Calu3 (cell line): ENCODE measurements around the gene TSPAN18. TPM values are rescaled to one million over a fixed set of nuclear protein-coding genes. Genes with fewer than 3 reads are reported as not detected.

ENCODE experiments used
- BruUV-seq: library from RNA; stranded (reverse); fragments of 400-500 nt; replicated peaks from 2 replicates; lab custom pipeline; 2021; lab: Mats Ljungman, UMichigan
- CTCF ChIA-PET: fragments of 300-600 bp; sonication (Branson Sonifier 250); formaldehyde crosslinking; loops from one replicate; lab custom pipeline; 2022; ENCODE audit warnings: antibody characterized with exemption; lab: Charles Lee
- DNase-seq: peaks from one replicate; pipeline ENCODE4 v3.0.0; 2022
- H3K27ac Mint-ChIP-seq: one replicate; pipeline ENCODE4 v1.8.0; 2022; ENCODE audit warnings: mixed read lengths; ENCODE audit not compliant: unreplicated experiment
- H3K27me3 Mint-ChIP-seq: one replicate; pipeline ENCODE4 v1.8.0; 2022; ENCODE audit warnings: mixed read lengths; ENCODE audit not compliant: unreplicated experiment
- H3K36me3 Mint-ChIP-seq: one replicate; pipeline ENCODE4 v1.8.0; 2022; ENCODE audit warnings: mild to moderate bottlenecking, moderate library complexity, mixed read lengths; ENCODE audit not compliant: insufficient read depth, unreplicated experiment
- H3K4me1 Mint-ChIP-seq: one replicate; pipeline ENCODE4 v1.8.0; 2022; ENCODE audit warnings: mild to moderate bottlenecking, low read depth, mixed read lengths; ENCODE audit not compliant: unreplicated experiment
- H3K4me3 Mint-ChIP-seq: one replicate; pipeline ENCODE4 v1.8.0; 2022; ENCODE audit warnings: mild to moderate bottlenecking, low read depth, moderate library complexity, mixed read lengths; ENCODE audit not compliant: unreplicated experiment
- H3K9me3 Mint-ChIP-seq: one replicate; pipeline ENCODE4 v1.8.0; 2022; ENCODE audit warnings: low read depth, mixed read lengths; ENCODE audit not compliant: unreplicated experiment
- intact Hi-C: fragments of 100-400 bp; cut with micrococcal nuclease; formaldehyde crosslinking; loops from one replicate; pipeline ENCODE4 v1.10.0; 2022; ENCODE audit not compliant: unreplicated experiment
- total RNA-seq: library from RNA; stranded (reverse); gene quantifications from 2 replicates; pipeline ENCODE4 v1.2.3, GENCODE V29; 2022
- TF ChIP-seq, protein P1 (sequence below): fragments of 200-600 bp; IDR thresholded peaks from one replicate; pipeline ENCODE4 v1.8.0; 2022; ENCODE audit warnings: antibody characterized with exemption; ENCODE audit not compliant: unreplicated experiment

The TSPAN18 gene
- total RNA-seq, 1 experiment from 2014 or later = not detected

DNA sequence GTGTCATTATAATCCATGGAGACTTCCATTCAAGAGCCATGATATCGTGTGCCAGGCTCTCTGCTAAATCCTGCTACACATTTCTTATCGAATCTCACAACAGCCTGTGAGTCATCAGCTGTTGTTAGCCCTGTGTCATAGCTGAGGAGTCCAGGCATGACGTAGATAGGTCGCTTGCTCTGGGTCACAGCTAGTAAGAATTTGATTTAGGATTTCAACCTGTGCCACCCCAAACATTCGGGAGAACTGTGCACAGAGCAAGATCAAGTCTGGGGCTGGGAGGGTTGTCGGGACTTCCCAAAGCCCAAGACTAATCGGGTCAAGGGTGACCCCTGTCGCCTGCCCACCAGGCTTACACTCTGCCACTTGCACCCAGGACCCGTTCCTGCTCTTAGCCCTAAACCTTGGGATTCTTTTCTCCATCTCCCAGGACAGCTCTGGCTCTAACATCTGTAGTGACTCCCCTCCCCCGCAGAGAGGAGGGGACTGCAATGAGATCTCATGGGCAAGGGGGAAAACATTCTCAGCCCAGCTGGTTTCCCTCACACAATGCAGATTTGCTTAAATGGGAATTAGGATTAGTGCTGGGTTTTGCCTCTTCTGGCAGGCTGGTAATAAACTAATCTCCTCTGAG, 34.3 kb downstream of the TSPAN18 start:
- H3K36me3 Mint-ChIP-seq = no peaks in the 10 kb centered on the region
- H3K27ac Mint-ChIP-seq = no peak overlapping the region
- peak; percentile 43 for DNase-seq
- H3K4me3 Mint-ChIP-seq = no peak overlapping the region
- intact Hi-C loops = no loop called here
- CTCF ChIA-PET = interaction anchor here (1.3 kb wide), 2 partner anchors 12 to 166 kb away, joined by 3 to 4 read pairs; no protein-coding TSS in a partner anchor
- no TSS peak for BruUV-seq
- H3K9me3 Mint-ChIP-seq = no peaks in the 10 kb centered on the region
- TF ChIP-seq, protein P1, sequence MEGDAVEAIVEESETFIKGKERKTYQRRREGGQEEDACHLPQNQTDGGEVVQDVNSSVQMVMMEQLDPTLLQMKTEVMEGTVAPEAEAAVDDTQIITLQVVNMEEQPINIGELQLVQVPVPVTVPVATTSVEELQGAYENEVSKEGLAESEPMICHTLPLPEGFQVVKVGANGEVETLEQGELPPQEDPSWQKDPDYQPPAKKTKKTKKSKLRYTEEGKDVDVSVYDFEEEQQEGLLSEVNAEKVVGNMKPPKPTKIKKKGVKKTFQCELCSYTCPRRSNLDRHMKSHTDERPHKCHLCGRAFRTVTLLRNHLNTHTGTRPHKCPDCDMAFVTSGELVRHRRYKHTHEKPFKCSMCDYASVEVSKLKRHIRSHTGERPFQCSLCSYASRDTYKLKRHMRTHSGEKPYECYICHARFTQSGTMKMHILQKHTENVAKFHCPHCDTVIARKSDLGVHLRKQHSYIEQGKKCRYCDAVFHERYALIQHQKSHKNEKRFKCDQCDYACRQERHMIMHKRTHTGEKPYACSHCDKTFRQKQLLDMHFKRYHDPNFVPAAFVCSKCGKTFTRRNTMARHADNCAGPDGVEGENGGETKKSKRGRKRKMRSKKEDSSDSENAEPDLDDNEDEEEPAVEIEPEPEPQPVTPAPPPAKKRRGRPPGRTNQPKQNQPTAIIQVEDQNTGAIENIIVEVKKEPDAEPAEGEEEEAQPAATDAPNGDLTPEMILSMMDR = no peak
- peaks cover 23% of the 10 kb centered on the region for H3K27me3 Mint-ChIP-seq
- H3K4me1 Mint-ChIP-seq = no peaks in the 10 kb centered on the region

- H3K4me1 Mint-ChIP-seq = no peaks in the 10 kb centered on the region
- H3K4me3 Mint-ChIP-seq = no peak overlapping the region
- DNase-seq = no peak
- intact Hi-C loops = no loop called here
- CTCF ChIA-PET = interaction anchor here (1.3 kb wide), 2 partner anchors 11 to 165 kb away, joined by 3 to 4 read pairs; no protein-coding TSS in a partner anchor
- no peak overlapping the region for H3K27ac Mint-ChIP-seq
- H3K36me3 Mint-ChIP-seq = no peaks in the 10 kb centered on the region
- no TSS peak for BruUV-seq
- H3K9me3 Mint-ChIP-seq = no peaks in the 10 kb centered on the region
- H3K27me3 Mint-ChIP-seq = peaks cover 19% of the 10 kb centered on the region
- TF ChIP-seq, protein P1 = no peak
These were observed 34.8 kb downstream of the TSPAN18 start for GRCh38 chr11:44761551-44761961.

- BruUV-seq = no TSS peak
- Mint-ChIP-seq H3K9me3 (no peaks in the 10 kb centered on the region), H3K27ac (no peak overlapping the region), H3K27me3 (peaks cover 19% of the 10 kb centered on the region), H3K4me3 (no peak overlapping the region), H3K36me3 (no peaks in the 10 kb centered on the region), H3K4me1 (no peaks in the 10 kb centered on the region)
- CTCF ChIA-PET = no interaction called here
- no peak for DNase-seq
- TF ChIP-seq, protein P1 = no peak
- intact Hi-C loops = no loop called here
These were observed 36.5 kb downstream of the TSPAN18 start for GRCh38 chr11:44763121-44763820.

DNA sequence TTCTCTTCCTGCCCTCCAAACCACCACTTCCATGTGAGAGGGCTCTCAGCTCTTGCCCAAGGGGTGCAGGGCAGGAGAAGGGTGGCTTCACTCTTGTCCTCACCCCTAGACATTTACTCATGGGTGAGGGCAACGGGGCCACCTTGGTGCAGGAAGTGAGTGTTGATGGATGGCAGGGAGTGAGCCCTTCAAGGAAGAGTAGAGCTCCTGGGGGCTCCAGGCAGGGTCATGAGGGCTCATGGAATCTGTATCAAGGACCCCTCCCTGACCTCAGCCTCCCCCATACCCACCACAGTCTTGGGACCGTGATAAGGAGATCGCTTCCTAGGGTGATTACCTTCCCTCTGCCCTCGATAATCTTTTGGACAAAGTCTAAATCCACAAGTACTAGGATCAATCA, 37.8 kb downstream of the TSPAN18 start:
- no TSS peak for BruUV-seq
- intact Hi-C loops = no loop called here
- H3K4me3 Mint-ChIP-seq = no peak overlapping the region
- H3K27ac Mint-ChIP-seq = no peak overlapping the region
- TF ChIP-seq, protein P1 = no peak
- H3K9me3 Mint-ChIP-seq = peaks cover 2% of the 10 kb centered on the region
- DNase-seq = no peak
- CTCF ChIA-PET = no interaction called here
- H3K27me3 Mint-ChIP-seq = peaks cover 10% of the 10 kb centered on the region
- H3K4me1 Mint-ChIP-seq = no peaks in the 10 kb centered on the region
- no peaks in the 10 kb centered on the region for H3K36me3 Mint-ChIP-seq
